SK-N-SH treated with all-trans-retinoic acid at 6 μM for 48 hours (cell line): ENCODE data around the gene GEMIN5.

Experiments
- ATAC-seq: fragments of 200-7000 bp; cut with Tn5 transposase; 3 replicates; pipeline ENCODE4 v1.9.1; 2020; ENCODE audit warnings: mild to moderate bottlenecking, moderate library complexity
- BACH2 ChIP-seq: fragments of 250-450 bp; sonication (Bioruptor Pico); IDR thresholded peaks from 2 replicates; pipeline ENCODE4 v1.9.0; 2021; ENCODE audit warnings: mild to moderate bottlenecking, borderline replicate concordance
- CSDC2 ChIP-seq: fragments of 250-450 bp; sonication (Bioruptor Pico); IDR thresholded peaks from 2 replicates; pipeline ENCODE4 v1.5.0; 2020; ENCODE audit warnings: mild to moderate bottlenecking, moderate library complexity
- CSRNP3 ChIP-seq: fragments of 250-450 bp; sonication (Bioruptor Pico); IDR thresholded peaks from 2 replicates; pipeline ENCODE4 v1.5.1; 2021; ENCODE audit warnings: mild to moderate bottlenecking, moderate library complexity
- ESRRG ChIP-seq: fragments of 250-450 bp; sonication (Bioruptor Pico); IDR thresholded peaks from 2 replicates; pipeline ENCODE4 v1.6.1; 2021; ENCODE audit warnings: mild to moderate bottlenecking
- GLIS3 ChIP-seq: fragments of 250-450 bp; sonication (Bioruptor Pico); IDR thresholded peaks from 2 replicates; pipeline ENCODE4 v1.5.0; 2020; ENCODE audit warnings: mild to moderate bottlenecking, moderate library complexity
- ISL1 ChIP-seq: fragments of 250-450 bp; sonication (Bioruptor Pico); IDR thresholded peaks from 2 replicates; pipeline ENCODE4 v2.1.2; 2022; ENCODE audit warnings: mild to moderate bottlenecking, moderate library complexity
- OSR1 ChIP-seq: fragments of 250-450 bp; sonication (Bioruptor Pico); IDR thresholded peaks from 2 replicates; pipeline ENCODE4 v1.8.0; 2022; ENCODE audit warnings: moderate library complexity, mild to moderate bottlenecking, inconsistent platforms
- PATZ1 ChIP-seq: fragments of 250-450 bp; sonication (Bioruptor Pico); IDR thresholded peaks from 2 replicates; pipeline ENCODE4 v1.8.0; 2020; ENCODE audit warnings: mild to moderate bottlenecking, moderate library complexity, borderline replicate concordance
- PPARA ChIP-seq: fragments of 250-450 bp; sonication (Bioruptor Pico); IDR thresholded peaks from 2 replicates; pipeline ENCODE4 v1.5.0; 2020; ENCODE audit warnings: mild to moderate bottlenecking, borderline replicate concordance
- RARB ChIP-seq: fragments of 250-450 bp; sonication (Bioruptor Pico); IDR thresholded peaks from 2 replicates; pipeline ENCODE4 v1.8.0; 2021; ENCODE audit warnings: mild to moderate bottlenecking, moderate library complexity
- SNAI2 ChIP-seq: fragments of 250-450 bp; sonication (Bioruptor Pico); IDR thresholded peaks from 2 replicates; pipeline ENCODE4 v1.5.0; 2020; ENCODE audit warnings: mild to moderate bottlenecking, moderate library complexity
- TCF4 ChIP-seq: fragments of 250-450 bp; sonication (Bioruptor Pico); IDR thresholded peaks from 2 replicates; pipeline ENCODE4 v1.8.0; 2021; ENCODE audit warnings: mild to moderate bottlenecking, moderate library complexity, borderline replicate concordance
- TOX ChIP-seq: fragments of 250-450 bp; sonication (Bioruptor Pico); IDR thresholded peaks from 2 replicates; pipeline ENCODE4 v1.8.0; 2021; ENCODE audit warnings: mild to moderate bottlenecking, moderate library complexity, borderline replicate concordance
- TSHZ2 ChIP-seq: fragments of 250-450 bp; sonication (Bioruptor Pico); IDR thresholded peaks from 2 replicates; pipeline ENCODE4 v1.5.0; 2020; ENCODE audit warnings: mild to moderate bottlenecking, moderate library complexity
- ZC3H10 ChIP-seq: fragments of 250-450 bp; sonication (Bioruptor Pico); IDR thresholded peaks from 2 replicates; pipeline ENCODE4 v1.5.1; 2021; ENCODE audit warnings: mild to moderate bottlenecking, moderate library complexity
- ZFP3 ChIP-seq: fragments of 250-450 bp; sonication (Bioruptor Pico); IDR thresholded peaks from 2 replicates; pipeline ENCODE4 v1.5.0; 2020; ENCODE audit warnings: mild to moderate bottlenecking, moderate library complexity
- ZNF565 ChIP-seq: fragments of 450-650 bp; formaldehyde crosslinking; conservative IDR thresholded peaks from 2 replicates; pipeline ENCODE4 v1.5.0; 2020; ENCODE audit warnings: low read depth, mild to moderate bottlenecking, moderate library complexity
- ZNF70 ChIP-seq: fragments of 450-650 bp; formaldehyde crosslinking; IDR thresholded peaks from 2 replicates; pipeline ENCODE4 v1.5.0; 2020; ENCODE audit warnings: mild to moderate bottlenecking, moderate library complexity
- ZNF8 ChIP-seq: fragments of 450-650 bp; formaldehyde crosslinking; IDR thresholded peaks from 2 replicates; pipeline ENCODE4 v1.5.0; 2020; ENCODE audit warnings: mild to moderate bottlenecking, moderate library complexity

The GEMIN5 gene

GRCh38 chr5:154861946-154862345 lies 76.1 kb downstream of the GEMIN5 start:
- ATAC-seq = no peak
- TF ChIP-seq ZNF565 (CRISPR knock-in tag) (no peak), SNAI2 (CRISPR knock-in tag) (no peak), PATZ1 (CRISPR knock-in tag) (no peak), GLIS3 (CRISPR knock-in tag) (no peak), ZC3H10 (CRISPR knock-in tag) (no peak), ISL1 (CRISPR knock-in tag) (no peak), ESRRG (CRISPR knock-in tag) (no peak), ZNF8 (CRISPR knock-in tag) (no peak), TCF4 (CRISPR knock-in tag) (no peak), ZNF70 (CRISPR knock-in tag) (no peak)

- no peak for ATAC-seq
- TF ChIP-seq ZFP3 = no peak
- TF ChIP-seq ZNF8 (CRISPR knock-in tag) = no peak
- TF ChIP-seq GLIS3 (CRISPR knock-in tag) = no peak
- no peak for TF ChIP-seq PPARA (CRISPR knock-in tag)
- TF ChIP-seq ZNF70 (CRISPR knock-in tag) = no peak
- TF ChIP-seq CSRNP3 (CRISPR knock-in tag) = no peak
- TF ChIP-seq PATZ1 (CRISPR knock-in tag) = no peak
- no peak for TF ChIP-seq CSDC2
- no peak for TF ChIP-seq ZNF565 (CRISPR knock-in tag)
- no peak for TF ChIP-seq TSHZ2 (CRISPR knock-in tag)
- TF ChIP-seq RARB = no peak
- TF ChIP-seq, all 23 proteins: peak for 0
These were observed 77.2 kb downstream of the GEMIN5 start for GRCh38 chr5:154860765-154861164.

- TF ChIP-seq TOX (CRISPR knock-in tag) (no peak), TSHZ2 (CRISPR knock-in tag) (no peak), BACH2 (CRISPR knock-in tag) (no peak), PATZ1 (CRISPR knock-in tag) (no peak), OSR1 (no peak)
- ATAC-seq = no peak
These were observed 77.9 kb downstream of the GEMIN5 start for GRCh38 chr5:154860123-154860522.
